Loucy (cell line): ENCODE data around the gene ADORA1.
A peak's percentile ranks its signal among the peaks of the same experiment; 100 is the strongest.

Source experiments
- H2AFZ ChIP-seq: fragments of 200-600 bp; sonication (generic); 2 replicates; pipeline ENCODE4 v1.6.0; 2016; ENCODE audit warnings: antibody characterized with exemption, mild to moderate bottlenecking, low read length, moderate library complexity
- H3F3A ChIP-seq: fragments of 200-600 bp; 2 replicates; pipeline ENCODE4 v1.6.0; 2016; ENCODE audit warnings: antibody characterized with exemption, low read depth, mild to moderate bottlenecking
- H3K27me3 ChIP-seq: fragments of 200-600 bp; sonication (generic); 2 replicates; pipeline ENCODE4 v1.6.1; 2014; ENCODE audit warnings: low read length, mild to moderate bottlenecking; ENCODE audit not compliant: insufficient read depth, poor library complexity, severe bottlenecking
- H3K36me3 ChIP-seq: fragments of 200-600 bp; sonication (generic); 2 replicates; pipeline ENCODE4 v1.6.1; 2016; ENCODE audit warnings: low read length; ENCODE audit not compliant: insufficient read depth
- H3K4me1 ChIP-seq: fragments of 200-600 bp; sonication (generic); 2 replicates; pipeline ENCODE4 v1.5.1; 2014; ENCODE audit warnings: low read length, mild to moderate bottlenecking; ENCODE audit not compliant: insufficient read depth, poor library complexity, severe bottlenecking
- H3K4me2 ChIP-seq: fragments of 200-600 bp; sonication (generic); 2 replicates; pipeline ENCODE4 v1.6.0; 2014; ENCODE audit warnings: antibody characterized with exemption, low read length, low read depth, mild to moderate bottlenecking; ENCODE audit not compliant: poor library complexity, severe bottlenecking
- H3K4me3 ChIP-seq: fragments of 200-600 bp; sonication (generic); 2 replicates; pipeline ENCODE4 v1.5.1; 2014; ENCODE audit warnings: low read length, mild to moderate bottlenecking, mixed read lengths; ENCODE audit not compliant: poor library complexity, severe bottlenecking
- H3K79me2 ChIP-seq: fragments of 200-600 bp; sonication (generic); 2 replicates; pipeline ENCODE4 v1.6.1; 2014; ENCODE audit warnings: low read length; ENCODE audit not compliant: insufficient read depth
- H3K9ac ChIP-seq: fragments of 200-600 bp; sonication (generic); 2 replicates; pipeline ENCODE4 v1.6.0; 2014; ENCODE audit warnings: mild to moderate bottlenecking, low read depth, low read length, moderate library complexity; ENCODE audit not compliant: poor library complexity, severe bottlenecking
- H3K9me2 ChIP-seq: fragments of 200-600 bp; sonication (generic); replicated peaks from 2 replicates; pipeline ENCODE4 v1.6.1; 2016; ENCODE audit warnings: low read depth, low read length, mixed read lengths
- H3K9me3 ChIP-seq: fragments of 200-600 bp; sonication (generic); 2 replicates; pipeline ENCODE4 v1.6.1; 2014; ENCODE audit warnings: mild to moderate bottlenecking, antibody characterized with exemption, low read length, low read depth; ENCODE audit not compliant: insufficient read depth
- H4K20me1 ChIP-seq: fragments of 200-600 bp; sonication (generic); 2 replicates; pipeline ENCODE4 v1.6.0; 2014; ENCODE audit warnings: antibody characterized with exemption, low read length, mild to moderate bottlenecking; ENCODE audit not compliant: insufficient read depth, poor library complexity, severe bottlenecking
- EZH2phosphoT487 ChIP-seq: fragments of 200-600 bp; IDR thresholded peaks from 2 replicates; pipeline ENCODE4 v1.6.1; 2018; ENCODE audit warnings: antibody characterized with exemption, mild to moderate bottlenecking, moderate library complexity, borderline replicate concordance
- TF ChIP-seq, protein P1 (sequence below): fragments of 200-600 bp; sonication (generic); conservative IDR thresholded peaks from 2 replicates; pipeline ENCODE4 v1.5.1; 2014; ENCODE audit warnings: mild to moderate bottlenecking, antibody characterized with exemption, low read length

The ADORA1 gene

DNA sequence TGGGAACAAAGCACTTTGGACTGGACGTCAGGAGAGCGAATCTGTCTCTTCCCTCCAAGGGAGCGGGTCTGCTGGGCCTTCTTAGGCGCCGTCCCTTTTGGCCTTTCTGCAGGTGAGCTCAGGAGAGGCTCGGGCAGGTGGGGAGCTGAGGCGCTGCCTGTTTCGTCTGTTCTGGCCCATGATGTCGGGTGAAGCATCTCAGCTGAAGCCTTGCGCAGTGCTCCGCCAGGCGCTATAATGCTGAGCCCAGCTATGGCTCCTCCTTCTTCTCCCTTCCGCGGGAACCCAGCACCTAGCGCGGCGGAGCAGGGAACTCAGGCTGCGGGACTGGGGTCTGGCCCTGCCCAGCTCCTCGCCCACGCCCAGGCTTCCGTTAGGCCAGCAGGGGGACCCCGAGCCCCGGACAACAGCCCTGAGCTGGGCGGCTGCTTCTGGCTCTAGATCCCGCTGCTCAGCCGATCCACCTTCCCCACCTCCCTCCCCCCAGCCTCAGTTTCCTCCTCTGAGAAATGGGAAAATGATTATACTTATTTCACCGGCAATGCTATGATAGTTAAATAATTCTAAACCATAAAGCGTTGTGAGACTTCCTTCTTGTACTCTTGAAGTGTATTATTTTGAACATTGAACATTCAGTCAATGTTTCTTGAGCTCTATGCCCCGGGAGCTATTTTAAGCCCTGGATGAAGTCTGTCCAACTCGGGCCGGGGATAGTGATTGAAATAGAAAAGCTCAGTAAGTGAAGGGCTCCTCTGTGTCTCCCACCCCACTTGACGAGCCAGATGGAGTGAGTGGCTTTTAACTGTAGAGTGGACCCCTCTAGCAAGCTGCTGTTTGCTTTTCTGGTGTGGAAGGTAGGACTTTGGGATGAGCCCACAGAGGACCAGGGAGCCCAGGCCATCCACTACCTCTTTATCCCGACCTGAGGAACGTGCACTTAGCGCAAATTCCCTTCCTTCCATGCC, 9.6 kb upstream of the ADORA1 start:
- H3K27me3 ChIP-seq, result peaks cover 9% of the 10 kb centered on the region
- H3K9ac ChIP-seq, result no peak overlapping the region
- no peaks in the 10 kb centered on the region for H4K20me1 ChIP-seq
- H3K4me3 ChIP-seq, result no peak overlapping the region
- no peak overlapping the region for H2AFZ ChIP-seq
- H3K9me2 ChIP-seq, result no peaks in the 10 kb centered on the region
- H3K4me1 ChIP-seq, result peaks cover 12% of the 10 kb centered on the region
- H3K36me3 ChIP-seq, result no peaks in the 10 kb centered on the region
- no peak overlapping the region for H3K4me2 ChIP-seq
- no peaks in the 10 kb centered on the region for H3K79me2 ChIP-seq
- H3K9me3 ChIP-seq, result no peaks in the 10 kb centered on the region
- TF ChIP-seq, protein P1, sequence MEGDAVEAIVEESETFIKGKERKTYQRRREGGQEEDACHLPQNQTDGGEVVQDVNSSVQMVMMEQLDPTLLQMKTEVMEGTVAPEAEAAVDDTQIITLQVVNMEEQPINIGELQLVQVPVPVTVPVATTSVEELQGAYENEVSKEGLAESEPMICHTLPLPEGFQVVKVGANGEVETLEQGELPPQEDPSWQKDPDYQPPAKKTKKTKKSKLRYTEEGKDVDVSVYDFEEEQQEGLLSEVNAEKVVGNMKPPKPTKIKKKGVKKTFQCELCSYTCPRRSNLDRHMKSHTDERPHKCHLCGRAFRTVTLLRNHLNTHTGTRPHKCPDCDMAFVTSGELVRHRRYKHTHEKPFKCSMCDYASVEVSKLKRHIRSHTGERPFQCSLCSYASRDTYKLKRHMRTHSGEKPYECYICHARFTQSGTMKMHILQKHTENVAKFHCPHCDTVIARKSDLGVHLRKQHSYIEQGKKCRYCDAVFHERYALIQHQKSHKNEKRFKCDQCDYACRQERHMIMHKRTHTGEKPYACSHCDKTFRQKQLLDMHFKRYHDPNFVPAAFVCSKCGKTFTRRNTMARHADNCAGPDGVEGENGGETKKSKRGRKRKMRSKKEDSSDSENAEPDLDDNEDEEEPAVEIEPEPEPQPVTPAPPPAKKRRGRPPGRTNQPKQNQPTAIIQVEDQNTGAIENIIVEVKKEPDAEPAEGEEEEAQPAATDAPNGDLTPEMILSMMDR, result peak; percentile 57
- TF ChIP-seq EZH2phosphoT487, result no peak
- H3F3A ChIP-seq, result no peaks in the 10 kb centered on the region

DNA sequence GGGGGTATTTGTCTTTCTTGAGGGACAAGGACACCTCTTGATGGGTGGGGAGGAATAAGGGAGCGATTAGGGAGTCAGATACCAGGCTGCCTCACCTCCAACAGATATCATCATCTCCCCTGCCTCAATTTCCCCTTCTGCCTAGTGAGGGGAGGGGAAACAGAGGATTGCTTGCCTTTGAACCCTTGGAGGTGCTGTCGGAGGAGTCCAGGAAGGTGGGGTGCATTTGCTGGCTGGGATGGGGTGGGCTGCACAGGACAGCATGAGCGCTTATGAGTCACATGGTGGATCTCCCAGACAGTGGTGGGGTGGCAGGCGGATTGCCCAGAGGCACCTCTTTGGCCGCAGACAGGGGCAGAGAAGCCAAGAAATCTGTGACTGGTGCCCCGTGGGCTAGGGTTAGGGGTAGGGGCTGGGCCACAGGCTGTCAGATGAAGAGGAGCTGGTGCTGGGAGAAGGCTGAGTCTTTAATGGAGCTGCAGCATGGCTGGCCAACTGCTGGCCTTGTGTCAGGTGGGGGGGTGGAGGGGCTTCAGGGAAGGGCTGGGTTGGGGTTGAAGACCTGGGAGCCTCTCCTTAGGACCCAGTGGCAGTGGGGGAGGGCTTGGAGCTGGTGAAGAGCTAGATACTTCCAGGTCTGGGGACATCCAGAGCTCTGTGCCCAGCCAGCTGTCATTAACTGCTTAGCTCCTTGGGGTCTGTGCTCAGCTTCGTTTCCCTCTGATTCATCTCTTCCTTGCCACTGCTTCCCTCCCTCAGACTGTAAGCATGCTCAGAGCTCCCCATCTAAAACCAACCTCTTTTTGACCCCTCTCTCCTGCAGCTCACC, 7.0 kb upstream of the ADORA1 start:
- Histone ChIP-seq H3K9me2 (no peaks in the 10 kb centered on the region), H3K4me3 (no peak overlapping the region), H3K36me3 (no peaks in the 10 kb centered on the region), H2AFZ (no peak overlapping the region), H3K79me2 (no peaks in the 10 kb centered on the region), H3K27me3 (no peaks in the 10 kb centered on the region), H3F3A (no peaks in the 10 kb centered on the region), H3K4me1 (peaks cover 28% of the 10 kb centered on the region), H3K9me3 (no peaks in the 10 kb centered on the region), H3K4me2 (peak overlapping the region; percentile 49), H3K9ac (no peak overlapping the region), H4K20me1 (no peaks in the 10 kb centered on the region)
- TF ChIP-seq, protein P1, result no peak
- TF ChIP-seq EZH2phosphoT487, result no peak

DNA sequence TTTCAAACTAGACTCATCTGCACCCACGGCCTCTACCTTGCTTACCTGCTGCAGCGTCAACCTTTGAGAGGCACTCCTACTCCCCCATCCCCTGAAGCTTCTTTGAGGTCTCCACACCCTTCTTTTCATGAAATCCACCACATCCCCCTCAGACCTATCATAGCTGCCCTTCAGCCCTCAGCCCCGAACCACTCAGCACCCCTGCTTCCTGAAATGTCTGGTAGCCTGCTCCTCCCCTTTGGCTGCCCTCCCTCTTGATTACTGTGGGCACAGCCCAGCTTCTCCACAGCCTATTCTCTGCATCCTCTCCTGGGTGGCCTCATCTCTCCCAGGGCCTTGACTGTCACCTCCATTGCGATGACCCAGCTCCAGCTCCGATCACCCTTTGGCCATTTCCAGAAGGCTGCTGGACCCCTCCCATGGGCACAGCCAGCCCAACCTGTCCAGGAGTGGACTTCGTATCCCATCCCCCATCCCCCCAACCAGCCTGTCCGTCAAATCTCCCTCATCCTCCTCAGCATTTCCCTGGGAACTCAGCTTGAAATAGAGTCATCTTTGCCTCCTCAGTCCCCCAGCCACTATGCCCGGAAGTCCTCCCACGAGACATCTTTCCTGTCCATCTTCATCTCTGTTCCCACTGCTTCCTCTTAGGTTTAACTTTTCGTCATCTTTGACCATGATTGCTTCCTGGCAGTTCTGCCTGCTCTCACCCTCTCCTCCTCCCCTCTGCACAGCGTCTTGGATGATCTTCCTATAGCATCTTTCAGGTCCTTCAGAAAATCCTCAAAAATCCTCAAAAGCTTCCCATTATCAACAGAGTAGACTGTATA, 6.1 kb upstream of the ADORA1 start:
- Histone ChIP-seq H4K20me1 (no peaks in the 10 kb centered on the region), H3K79me2 (no peaks in the 10 kb centered on the region), H3K36me3 (no peaks in the 10 kb centered on the region), H3K4me3 (no peak overlapping the region), H2AFZ (no peak overlapping the region), H3K4me2 (peak overlapping the region; percentile 49), H3K9ac (no peak overlapping the region), H3K9me3 (no peaks in the 10 kb centered on the region), H3K27me3 (no peaks in the 10 kb centered on the region), H3K9me2 (no peaks in the 10 kb centered on the region), H3K4me1 (peaks cover 28% of the 10 kb centered on the region), H3F3A (no peaks in the 10 kb centered on the region)
- TF ChIP-seq EZH2phosphoT487, result no peak
- TF ChIP-seq, protein P1, result no peak
